WTC11 (cell line): Measurements from ENCODE around the gene FHOD3.

Source experiments
- CREB1 ChIP-seq: sonication (generic); formaldehyde crosslinking; IDR thresholded peaks from 2 replicates; pipeline ENCODE4 v1.8.0; 2023; ENCODE audit warnings: mild to moderate bottlenecking, missing genetic modification reagents
- TF ChIP-seq, protein P1 (sequence below): fragments of 200-600 bp; IDR thresholded peaks from 2 replicates; pipeline ENCODE4 v1.8.0; 2022; ENCODE audit warnings: antibody characterized with exemption

DNA sequence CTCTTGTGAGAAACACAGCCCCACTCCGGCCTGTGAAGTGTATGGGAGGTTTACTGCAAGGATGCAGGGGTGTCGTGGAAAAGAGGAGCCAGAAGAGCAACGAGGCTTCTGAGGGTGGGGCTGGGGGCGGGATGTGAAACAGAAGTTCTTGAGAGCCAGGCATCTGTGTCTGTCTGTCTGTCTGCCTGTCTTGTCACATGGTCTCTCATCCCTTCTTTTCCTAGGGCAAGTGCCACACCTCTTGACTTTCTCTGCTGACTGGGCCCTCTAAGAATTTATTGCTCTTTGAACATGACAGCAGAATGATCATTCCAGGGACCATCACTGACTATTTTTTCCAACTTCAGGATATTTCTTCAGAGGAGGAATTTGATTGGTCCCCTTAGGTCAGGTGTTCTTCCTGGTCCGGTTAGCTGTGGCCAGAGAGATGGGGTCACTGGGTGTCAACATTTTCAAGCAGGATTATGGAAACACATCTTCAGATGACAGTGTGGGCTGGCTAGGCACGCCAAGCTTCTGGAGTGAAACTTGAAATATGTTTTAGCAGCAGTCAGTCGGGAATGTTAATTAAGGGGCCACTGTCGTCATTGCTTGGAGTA lies 131.0 kb downstream of the FHOD3 start:
- TF ChIP-seq CREB1 (CRISPR knock-in tag): no peak
- TF ChIP-seq, protein P1, sequence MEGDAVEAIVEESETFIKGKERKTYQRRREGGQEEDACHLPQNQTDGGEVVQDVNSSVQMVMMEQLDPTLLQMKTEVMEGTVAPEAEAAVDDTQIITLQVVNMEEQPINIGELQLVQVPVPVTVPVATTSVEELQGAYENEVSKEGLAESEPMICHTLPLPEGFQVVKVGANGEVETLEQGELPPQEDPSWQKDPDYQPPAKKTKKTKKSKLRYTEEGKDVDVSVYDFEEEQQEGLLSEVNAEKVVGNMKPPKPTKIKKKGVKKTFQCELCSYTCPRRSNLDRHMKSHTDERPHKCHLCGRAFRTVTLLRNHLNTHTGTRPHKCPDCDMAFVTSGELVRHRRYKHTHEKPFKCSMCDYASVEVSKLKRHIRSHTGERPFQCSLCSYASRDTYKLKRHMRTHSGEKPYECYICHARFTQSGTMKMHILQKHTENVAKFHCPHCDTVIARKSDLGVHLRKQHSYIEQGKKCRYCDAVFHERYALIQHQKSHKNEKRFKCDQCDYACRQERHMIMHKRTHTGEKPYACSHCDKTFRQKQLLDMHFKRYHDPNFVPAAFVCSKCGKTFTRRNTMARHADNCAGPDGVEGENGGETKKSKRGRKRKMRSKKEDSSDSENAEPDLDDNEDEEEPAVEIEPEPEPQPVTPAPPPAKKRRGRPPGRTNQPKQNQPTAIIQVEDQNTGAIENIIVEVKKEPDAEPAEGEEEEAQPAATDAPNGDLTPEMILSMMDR: no peak
